B cell (primary cell): ENCODE measurements around the gene DOCK6. TPM values are rescaled to one million over a fixed set of nuclear protein-coding genes. Genes with fewer than 3 reads are reported as not detected.

Source experiments
- ATAC-seq: fragments of 200-7000 bp; cut with Tn5 transposase; one replicate; pipeline ENCODE4 v1.10.0; 2021; ENCODE audit warnings: low read depth, mild to moderate bottlenecking, moderate number of reproducible peaks, moderate library complexity
- CTCF ChIA-PET: fragments of 350-600 bp; sonication (Branson Sonifier 250); formaldehyde crosslinking; loops from one replicate; lab custom pipeline; 2021; ENCODE audit warnings: antibody characterized with exemption, inconsistent platforms; lab: Charles Lee
- POLR2A ChIA-PET: fragments of 350-600 bp; sonication (Branson Sonifier 250); formaldehyde crosslinking; loops from one replicate; lab custom pipeline; 2021; ENCODE audit warnings: antibody characterized with exemption; lab: Charles Lee
- DNase-seq: peaks from one replicate; pipeline ENCODE4 v3.0.0; 2013
- H2AFZ ChIP-seq: 2 replicates; pipeline ENCODE4 v1.6.1; 2012; ENCODE audit warnings: mild to moderate bottlenecking, low read depth, low read length; ENCODE audit not compliant: insufficient read depth, poor library complexity, severe bottlenecking
- H3K27ac ChIP-seq, 2 donors: 1 replicate in 1 of 2; 2 replicates in 1 of 2; pipeline ENCODE4 v1.5.1; 2012 to 2013; ENCODE audit warnings: low read length in 2 of 2, mild to moderate bottlenecking in 2 of 2, moderate library complexity in 1 of 2
- H3K27me3 ChIP-seq, 4 experiments: fragments of 200-600 bp in 1 of 4; sonication (generic) in 1 of 4; replicated peaks in 1 of 4; 1 replicate in 2 of 4; 2 replicates in 2 of 4; pipeline versions ENCODE4 v1.6.1 to v1.7.0; 2013 to 2016; ENCODE audit warnings: low read length in 3 of 4, mild to moderate bottlenecking in 2 of 4, mixed read lengths in 1 of 4, moderate library complexity in 1 of 4; ENCODE audit not compliant: insufficient read depth in 4 of 4, control insufficient read depth in 3 of 4; ENCODE audit errors: control extremely low read depth in 1 of 4
- H3K36me3 ChIP-seq, 2 experiments: replicated peaks in 1 of 2; 1 replicate in 1 of 2; 2 replicates in 1 of 2; pipeline versions ENCODE4 v1.6.1 to v1.7.1; 2013; ENCODE audit warnings: low read length in 1 of 2; ENCODE audit not compliant: insufficient read depth in 2 of 2, control insufficient read depth in 1 of 2; ENCODE audit errors: control extremely low read depth in 1 of 2, extremely low read depth in 1 of 2
- H3K4me1 ChIP-seq, 2 donors: fragments of 200-600 bp in 1 of 2; sonication (generic) in 1 of 2; 1 replicate in 1 of 2; 2 replicates in 1 of 2; pipeline versions ENCODE4 v1.5.1 to v1.6.1; 2013 to 2017; ENCODE audit warnings: low read length in 2 of 2; ENCODE audit not compliant: control insufficient read depth in 2 of 2, insufficient read depth in 2 of 2
- H3K4me2 ChIP-seq: replicated peaks from 2 replicates; pipeline ENCODE3; 2012; ENCODE audit warnings: mild to moderate bottlenecking, low read depth, low read length; ENCODE audit not compliant: poor library complexity, severe bottlenecking
- H3K4me3 ChIP-seq, 5 experiments: fragments of 200-600 bp in 1 of 5; sonication (generic) in 1 of 5; 1 replicate in 3 of 5; 2 replicates in 2 of 5; pipeline versions ENCODE4 v1.5.1 to v1.7.0; 2011 to 2016; ENCODE audit warnings: low read length in 4 of 5, mild to moderate bottlenecking in 4 of 5, low read depth in 2 of 5, control low read depth in 1 of 5, moderate library complexity in 1 of 5; ENCODE audit not compliant: insufficient read depth in 1 of 5; ENCODE audit errors: control extremely low read depth in 1 of 5, extremely low read depth in 1 of 5
- H3K79me2 ChIP-seq: fragments of 200-600 bp; sonication (generic); one replicate; pipeline ENCODE4 v1.6.0; 2016; ENCODE audit warnings: low read length; ENCODE audit not compliant: control insufficient read depth, insufficient read depth
- H3K9ac ChIP-seq: fragments of 200-600 bp; sonication (generic); 2 replicates; pipeline ENCODE4 v1.6.1; 2017; ENCODE audit warnings: mild to moderate bottlenecking, low read length, moderate library complexity
- H3K9me3 ChIP-seq, 3 donors: one replicate each; pipeline versions ENCODE4 v1.6.1 to v1.7.1; 2013; ENCODE audit warnings: low read length in 2 of 3; ENCODE audit not compliant: control insufficient read depth in 2 of 3, insufficient read depth in 1 of 3; ENCODE audit errors: control extremely low read depth in 1 of 3
- H4K20me1 ChIP-seq: 2 replicates; pipeline ENCODE4 v1.6.0; 2012; ENCODE audit warnings: mild to moderate bottlenecking, low read length; ENCODE audit not compliant: insufficient read depth, control insufficient read depth, poor library complexity, severe bottlenecking
- H3K27ac Mint-ChIP-seq: one replicate; pipeline ENCODE4 v1.8.0; 2021; ENCODE audit warnings: mixed read lengths
- H3K27me3 Mint-ChIP-seq: one replicate; pipeline ENCODE4 v1.8.0; 2021; ENCODE audit warnings: mixed read lengths
- H3K4me1 Mint-ChIP-seq: one replicate; pipeline ENCODE4 v1.8.0; 2021; ENCODE audit warnings: mixed read lengths
- H3K4me3 Mint-ChIP-seq: one replicate; pipeline ENCODE4 v1.8.0; 2021; ENCODE audit warnings: mixed read lengths
- H3K9me3 Mint-ChIP-seq: one replicate; pipeline ENCODE4 v1.8.0; 2022; ENCODE audit warnings: mixed read lengths; ENCODE audit not compliant: insufficient read depth
- CTCF ChIP-seq: fragments of 200-600 bp; IDR thresholded peaks from one replicate; pipeline ENCODE4 v1.8.0; 2022; ENCODE audit warnings: antibody characterized with exemption, mild to moderate bottlenecking
- EZH2 ChIP-seq: IDR thresholded peaks from 2 replicates; pipeline ENCODE4 v1.6.1; 2012; ENCODE audit warnings: borderline replicate concordance, low read depth, mild to moderate bottlenecking, moderate library complexity, low read length; ENCODE audit not compliant: insufficient read depth, poor library complexity, severe bottlenecking
- WGBS: methylation state at CpG from one replicate; pipeline ENCODE4 v1.1.5; 2013; ENCODE audit warnings: missing lambda C conversion rate; ENCODE audit not compliant: insufficient coverage; 5-methylcytosine and 5-hydroxymethylcytosine counted together
- intact Hi-C: fragments of 100-400 bp; cut with micrococcal nuclease; formaldehyde crosslinking; loops from one replicate; pipeline ENCODE4 v1.10.0; 2022
- polyA plus RNA-seq: library from polyadenylated mRNA; depleted of rRNA; stranded (reverse); fragments of >200 nt; gene quantifications from 2 replicates; pipeline ENCODE4 v1.2.3, GENCODE V29; 2012
- total RNA-seq, 2 donors: library from RNA; stranded (reverse); fragments of 120-200 nt in 1 of 2; gene quantifications; 1 replicate in 1 of 2; 2 replicates in 1 of 2; pipeline versions ENCODE4 v1.2.3 to v1.2.4, GENCODE V29; 2013 to 2022

The DOCK6 gene
- total and polyA plus RNA-seq, 2 donors (not counting 1 experiment from before 2014, with no cell fraction given) = 5.3 to 11.9 TPM

- H3K9ac ChIP-seq = no peak overlapping the region
- H3K9me3 ChIP-seq = peaks cover 0 to 22% (median 2%) of the 10 kb centered on the region in 3 donors
- H3K79me2 ChIP-seq = no peaks in the 10 kb centered on the region
- H3K4me3 Mint-ChIP-seq = no peak overlapping the region
- TF ChIP-seq EZH2 = no peak
- TF ChIP-seq CTCF = no peak
- intact Hi-C loops = no loop called here
- H3K36me3 ChIP-seq = no peaks in the 10 kb centered on the region
- ATAC-seq = no peak
- POLR2A ChIA-PET = interaction anchor here (0.7 kb wide), 1 partner anchor 10 kb away, joined by 9 read pairs; no protein-coding TSS in a partner anchor
- CTCF ChIA-PET = interaction anchor here (0.5 kb wide), 1 partner anchor 53 kb away, joined by 4 read pairs; no protein-coding TSS in a partner anchor
- H3K4me2 ChIP-seq = no peak overlapping the region
- no peaks in the 10 kb centered on the region for H3K9me3 Mint-ChIP-seq
- H3K27me3 ChIP-seq = peaks cover 0 to 42% (median 8%) of the 10 kb centered on the region in 4 experiments
- H3K27me3 Mint-ChIP-seq = peaks cover 11% of the 10 kb centered on the region
- H3K4me3 ChIP-seq = no peak overlapping the region
- DNase-seq = no peak
- no peaks in the 10 kb centered on the region for H4K20me1 ChIP-seq
- no peak overlapping the region for H2AFZ ChIP-seq
- H3K4me1 Mint-ChIP-seq = peaks cover 18% of the 10 kb centered on the region
- H3K4me1 ChIP-seq = peaks cover 18 to 30% of the 10 kb centered on the region in 2 donors
- H3K27ac ChIP-seq = no peak overlapping the region
- H3K27ac Mint-ChIP-seq = no peak overlapping the region
- WGBS = 98% methylated on average over 68 of the region's 68 CpGs
Measured at GRCh38 chr19:11192957-11193939, 69.1 kb downstream of the DOCK6 start.
